Measurements from ENCODE around the gene TNS2.

DNA sequence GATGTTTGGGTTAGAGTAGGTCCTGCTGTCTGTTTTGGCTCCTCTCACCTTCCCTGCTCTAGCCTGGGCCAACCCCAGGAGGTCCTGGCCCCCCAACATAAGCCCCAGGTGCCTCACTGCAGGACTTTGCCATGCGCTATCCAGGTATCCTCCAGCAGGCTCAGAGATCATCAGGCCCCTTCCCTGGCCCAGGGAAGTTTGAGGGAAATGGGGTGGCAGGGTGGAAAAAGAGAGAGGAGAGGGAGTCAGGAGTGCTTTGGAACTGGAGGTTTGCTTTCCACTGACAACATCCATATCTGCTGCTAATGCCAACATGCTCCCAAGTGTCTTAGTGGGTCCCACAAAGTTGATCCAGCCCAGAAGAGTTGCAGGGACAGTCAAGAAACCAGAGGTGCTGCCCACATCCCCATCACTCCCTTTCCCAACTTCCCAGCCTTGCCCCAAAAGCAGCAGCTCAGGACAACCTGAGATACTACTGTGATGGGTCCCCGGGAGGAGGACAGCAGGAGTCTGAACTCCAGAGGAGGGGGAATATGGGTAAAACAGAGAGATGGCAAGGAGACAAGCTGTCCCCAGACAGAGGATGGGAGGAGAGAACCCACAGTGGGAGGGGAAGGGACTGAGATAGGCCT lies 677 bp downstream of the TNS2 start:
- TF ChIP-seq POLR2A (IDR thresholded peaks at IDR 0.05; ENCODE audit: low read length) (no peak), GATA1 (IDR thresholded peaks at IDR 0.05; ENCODE audit: low read depth, low read length) (no peak)

All from erythroblast (primary cell).